Activated CD4-positive, alpha-beta T cell treated with anti-CD3 and anti-CD28 coated beads, Interleukin-2, amount 50 U/mL, for 48 hours (primary cell): ENCODE results near the gene MYL9.
"Not testable (repeated sequence)": the region's sequence is repeated elsewhere in the genome, so short reads cannot be mapped to it uniquely, and the experiment has no call there.

Experiments
- DNase-seq, 2 experiments: peaks; one replicate each; pipeline ENCODE4 v3.0.0-alpha.2; 2020

The MYL9 gene

DNA sequence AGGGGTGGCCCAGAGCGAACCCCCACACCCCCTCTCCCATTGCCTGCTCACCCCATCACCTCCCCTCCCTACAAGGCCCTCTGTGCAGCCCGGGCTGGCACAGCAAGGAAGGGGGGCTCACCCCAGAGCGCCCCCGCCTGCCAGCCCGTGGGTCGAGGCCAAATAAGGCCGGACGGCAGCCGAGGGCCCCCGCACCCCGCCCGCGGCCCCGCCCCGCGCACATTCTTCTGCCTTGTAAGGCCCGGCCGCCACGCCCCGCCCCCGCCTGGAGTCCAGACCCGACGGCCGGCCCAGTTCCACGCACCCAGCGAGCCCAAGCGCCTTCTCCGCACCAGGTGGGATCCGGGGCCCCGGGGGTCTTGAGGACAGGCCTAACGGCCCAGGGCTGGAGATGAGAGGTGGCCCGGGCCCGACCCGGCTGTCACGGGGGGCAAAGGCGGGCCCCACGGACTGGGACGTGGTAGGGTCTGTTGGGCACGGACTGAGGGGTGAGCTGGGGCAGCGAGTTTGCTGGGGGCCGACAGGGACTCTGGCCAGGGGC is at the start of gene MYL9:
MYL9 (plus strand) TSS at position 293 of the 541 bp plus-strand sequence. CDS start 3,366 bp downstream, outside the sequence.
- peak in 1 of 2 experiments; percentile 11 for DNase-seq

DNA sequence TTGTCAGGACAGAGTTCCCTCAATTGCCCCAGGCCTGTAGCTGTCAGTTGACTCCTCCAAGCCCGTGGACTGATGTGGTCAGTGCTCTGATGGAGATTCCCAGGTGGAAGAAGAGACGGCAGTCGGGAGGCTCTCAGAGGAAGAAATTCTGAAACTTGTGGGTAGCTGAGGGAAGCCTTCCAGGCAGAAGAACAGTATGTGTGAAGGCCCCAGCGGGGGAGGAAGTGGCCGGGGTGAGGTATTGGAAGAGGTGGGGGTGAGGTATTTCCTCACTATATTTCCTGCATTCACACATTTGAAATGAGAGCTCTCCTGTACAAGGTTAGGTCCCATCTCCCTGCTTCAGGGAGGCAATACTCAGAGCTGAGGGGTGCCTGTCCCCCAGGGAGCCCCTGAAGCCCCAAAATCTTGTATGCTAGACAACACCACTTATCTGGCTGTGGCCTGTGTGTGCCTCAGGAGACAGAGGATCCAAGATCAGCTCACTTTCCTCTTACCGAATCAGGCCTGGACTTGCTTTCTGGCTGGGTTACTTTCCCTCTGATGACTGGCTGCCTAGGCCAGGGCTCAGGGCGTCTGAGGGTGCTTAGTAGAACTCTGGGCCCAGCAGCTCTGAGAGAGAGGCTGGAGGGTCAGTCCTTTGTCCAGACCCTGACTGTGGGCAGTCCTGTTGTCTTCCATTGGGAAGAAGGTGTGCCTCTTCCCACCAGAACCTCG is 49.3 kb upstream of the MYL9 start:
- DNase-seq, result peak; percentile 52 to 67

DNA sequence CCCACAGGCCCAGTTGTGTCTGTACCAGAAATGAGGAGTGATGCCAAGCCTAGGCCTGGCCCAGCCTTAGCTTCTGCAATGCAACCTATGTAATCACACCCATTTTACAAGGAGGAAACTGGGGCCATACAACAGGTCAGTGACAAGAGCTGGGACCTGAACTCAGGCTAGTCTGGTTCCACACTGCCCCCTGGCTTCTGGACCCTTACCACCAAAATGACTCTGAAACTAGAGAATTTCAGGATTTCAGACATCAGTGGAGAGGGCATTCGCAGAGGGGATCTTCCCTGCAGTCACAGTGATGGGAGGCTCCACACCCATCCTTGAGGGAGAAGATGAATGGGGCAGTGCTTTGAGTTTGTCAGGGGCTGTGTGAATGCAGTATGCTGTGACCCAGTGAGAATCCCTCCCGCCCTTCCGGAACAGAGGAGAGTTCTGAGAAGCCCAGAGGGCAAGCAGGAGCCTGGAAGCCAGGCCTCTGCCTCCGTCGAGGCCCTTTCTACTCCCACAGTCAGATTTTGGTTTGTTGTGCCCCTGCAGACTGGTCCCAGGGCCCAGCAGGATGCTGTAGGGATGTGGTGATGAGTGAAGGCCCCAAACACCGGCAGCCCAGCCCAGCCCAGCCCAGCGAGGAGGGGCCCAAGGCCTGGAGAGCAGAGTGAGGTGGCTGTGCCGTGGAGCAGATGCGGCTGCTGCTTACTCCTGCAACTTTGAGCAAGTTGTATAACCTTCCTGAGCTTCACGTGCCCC is 48.1 kb upstream of the MYL9 start:
- peak; percentile 20 to 29 for DNase-seq

DNA sequence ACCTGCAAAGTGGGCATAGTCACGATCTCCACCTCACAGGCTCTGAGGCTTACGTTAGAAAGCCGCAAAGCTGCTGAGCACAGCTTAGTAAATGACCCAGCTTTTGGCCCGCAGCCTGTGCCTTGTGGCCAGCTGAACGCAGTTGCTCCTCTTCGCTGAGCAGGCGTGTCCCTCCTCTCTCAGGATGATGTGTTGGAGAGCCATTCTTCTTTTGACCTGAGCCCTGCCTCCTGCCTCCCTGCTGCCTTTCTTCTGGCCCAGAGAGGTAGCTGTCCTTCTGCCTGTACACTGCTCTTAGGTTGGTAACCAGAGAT is 47.6 kb upstream of the MYL9 start:
- DNase-seq, result no peak

DNA sequence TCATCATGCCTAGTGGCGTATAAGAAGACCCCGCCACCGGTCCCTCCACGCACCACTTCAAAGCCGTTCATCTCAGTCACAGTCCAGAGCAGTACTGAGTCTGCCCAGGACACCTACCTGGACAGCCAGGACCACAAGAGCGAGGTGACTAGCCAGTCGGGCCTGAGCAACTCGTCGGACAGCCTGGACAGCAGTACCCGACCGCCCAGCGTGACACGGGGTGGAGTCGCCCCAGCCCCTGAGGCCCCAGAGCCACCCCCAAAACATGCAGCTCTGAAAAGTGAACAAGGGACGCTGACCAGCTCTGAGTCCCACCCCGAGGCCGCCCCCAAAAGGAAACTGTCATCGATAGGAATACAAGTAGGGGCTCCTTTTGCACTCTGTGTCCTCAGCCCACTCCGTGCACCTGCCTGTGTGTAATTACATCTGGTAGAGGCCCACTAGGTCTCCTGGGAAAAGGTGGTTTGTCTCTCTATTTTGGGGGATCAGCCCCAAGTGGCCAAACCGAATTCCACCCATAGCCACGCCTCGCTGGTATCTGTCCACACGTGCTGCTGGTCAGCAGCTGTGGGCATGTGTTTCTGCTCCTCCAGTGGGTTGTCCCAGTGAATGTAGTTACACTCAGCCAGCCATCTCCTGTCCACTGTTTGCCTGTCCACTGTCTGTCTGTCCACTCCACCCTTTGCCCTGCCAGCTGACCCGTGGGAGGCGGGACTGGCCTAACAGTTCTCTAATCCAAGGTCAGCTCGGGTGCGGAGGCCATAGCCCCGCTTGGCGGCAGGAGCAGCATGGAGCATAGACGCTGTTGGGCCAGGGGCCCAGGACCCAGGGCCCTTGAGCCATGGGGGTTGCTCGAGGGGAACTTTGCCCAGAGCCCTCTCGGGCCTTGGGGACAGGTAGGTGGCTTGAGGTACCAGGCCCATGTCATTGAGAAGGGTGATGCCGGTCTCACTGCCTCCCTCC is 44.3 kb upstream of the MYL9 start:
- DNase-seq, result no peak

DNA sequence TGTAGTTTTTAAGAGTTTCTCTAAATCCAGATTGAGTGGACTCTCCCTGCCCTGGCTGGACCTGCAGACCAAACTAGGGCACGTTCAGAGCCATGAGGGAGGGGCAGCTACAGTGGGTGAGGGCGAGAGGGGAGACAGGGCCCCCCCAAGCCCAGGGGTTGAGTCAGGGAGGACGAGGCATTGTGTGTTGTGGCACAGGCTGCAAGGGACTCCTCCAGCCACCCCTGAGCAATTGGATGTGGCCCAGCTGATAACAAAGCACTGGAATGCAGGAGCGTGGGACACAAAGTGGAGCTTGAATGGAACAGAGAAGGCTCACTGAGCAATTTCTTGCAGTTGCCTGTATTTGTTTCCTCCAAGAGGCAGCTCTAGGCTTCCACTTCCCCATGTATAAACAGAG is 43.5 kb upstream of the MYL9 start:
- DNase-seq, result no peak

DNA sequence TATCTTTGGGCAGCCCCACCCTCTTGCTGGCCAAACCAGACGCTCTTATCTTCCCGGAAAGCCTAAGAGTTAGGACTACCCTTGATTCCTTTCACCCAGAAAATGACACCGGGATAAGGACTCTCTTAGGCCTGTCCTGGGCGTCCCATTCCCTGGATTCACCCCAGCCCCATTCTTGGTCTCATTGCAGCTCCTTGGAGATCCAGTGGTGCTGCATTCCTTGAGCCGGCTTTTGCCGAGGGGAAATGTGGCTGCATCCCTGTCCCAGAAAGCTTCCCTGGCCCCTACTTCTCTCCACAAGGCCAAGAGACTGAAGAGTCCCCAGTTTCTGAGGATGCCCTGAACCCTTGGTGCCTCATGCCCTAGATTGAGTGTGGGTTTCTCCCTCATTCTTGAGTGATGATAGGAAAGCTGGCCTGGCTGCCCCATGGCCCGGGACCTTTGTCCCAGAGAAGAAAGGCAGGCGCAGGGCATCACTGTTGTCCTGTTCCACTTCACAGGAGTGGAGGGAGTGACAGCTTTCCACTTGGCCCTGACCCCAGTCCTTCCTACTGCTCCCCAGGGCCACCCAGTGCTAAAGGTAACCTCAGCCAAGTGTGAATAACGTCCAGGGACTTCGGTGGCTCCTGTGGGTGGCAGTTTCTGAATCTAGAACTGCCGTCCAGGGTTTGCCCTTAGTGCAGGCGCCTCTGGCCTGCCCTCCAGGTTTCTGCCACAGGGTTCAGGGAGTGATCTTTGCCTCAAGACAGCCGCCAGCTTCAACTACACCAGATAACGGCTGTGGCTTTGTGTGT is 42.7 kb upstream of the MYL9 start:
- no peak for DNase-seq

DNA sequence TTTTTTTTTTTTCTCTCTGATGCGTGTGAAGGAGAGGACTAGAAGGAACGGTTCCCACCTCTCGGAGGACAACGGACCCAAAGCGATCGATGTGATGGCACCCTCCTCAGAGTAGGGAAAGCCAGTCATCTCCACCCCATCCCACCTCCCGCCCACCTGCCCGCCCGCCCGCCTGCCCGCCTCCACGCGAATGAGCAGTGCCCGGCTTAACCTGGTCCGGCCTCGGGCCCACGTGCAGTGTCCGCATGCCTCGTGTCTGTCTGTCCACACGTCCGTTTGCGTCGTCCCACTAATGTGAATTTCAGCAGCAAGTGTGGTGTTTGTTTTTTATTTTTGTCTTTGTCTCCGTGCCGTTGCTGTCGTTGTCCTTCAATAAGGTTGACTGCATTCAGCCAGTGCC is 42.1 kb upstream of the MYL9 start:
- no peak for DNase-seq

DNA sequence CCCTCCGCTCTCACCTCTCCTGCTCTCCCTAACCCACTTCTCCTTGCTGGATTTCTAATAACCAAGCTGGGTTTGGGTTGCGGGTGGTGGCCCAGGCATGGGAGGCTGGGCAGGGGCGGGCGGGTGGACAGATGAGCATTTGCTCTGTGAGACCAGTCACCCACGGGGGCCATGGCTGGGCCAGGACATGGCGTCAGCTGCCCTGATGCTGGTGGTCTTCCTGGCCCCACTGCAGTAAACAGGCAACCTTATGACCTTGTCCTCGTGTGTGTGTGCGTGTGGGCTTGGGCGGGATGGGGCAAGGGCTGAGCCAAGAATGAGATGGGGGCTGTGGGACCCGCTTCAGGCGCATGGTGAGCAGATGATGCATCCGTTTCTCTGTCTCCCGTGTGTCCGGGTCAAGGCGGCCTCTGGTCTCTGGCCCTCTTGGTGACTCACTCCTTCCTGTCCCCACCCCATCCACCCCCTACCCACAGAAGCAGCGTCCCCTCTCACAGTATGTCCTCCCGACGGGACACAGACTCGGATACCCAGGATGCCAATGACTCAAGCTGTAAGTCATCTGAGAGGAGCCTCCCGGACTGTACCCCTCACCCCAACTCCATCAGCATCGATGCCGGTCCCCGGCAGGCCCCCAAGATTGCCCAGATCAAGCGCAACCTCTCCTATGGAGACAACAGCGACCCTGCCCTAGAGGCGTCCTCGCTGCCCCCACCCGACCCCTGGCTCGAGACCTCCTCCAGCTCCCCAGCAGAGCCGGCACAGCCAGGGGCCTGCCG is 41.4 kb upstream of the MYL9 start:
- no peak for DNase-seq

DNA sequence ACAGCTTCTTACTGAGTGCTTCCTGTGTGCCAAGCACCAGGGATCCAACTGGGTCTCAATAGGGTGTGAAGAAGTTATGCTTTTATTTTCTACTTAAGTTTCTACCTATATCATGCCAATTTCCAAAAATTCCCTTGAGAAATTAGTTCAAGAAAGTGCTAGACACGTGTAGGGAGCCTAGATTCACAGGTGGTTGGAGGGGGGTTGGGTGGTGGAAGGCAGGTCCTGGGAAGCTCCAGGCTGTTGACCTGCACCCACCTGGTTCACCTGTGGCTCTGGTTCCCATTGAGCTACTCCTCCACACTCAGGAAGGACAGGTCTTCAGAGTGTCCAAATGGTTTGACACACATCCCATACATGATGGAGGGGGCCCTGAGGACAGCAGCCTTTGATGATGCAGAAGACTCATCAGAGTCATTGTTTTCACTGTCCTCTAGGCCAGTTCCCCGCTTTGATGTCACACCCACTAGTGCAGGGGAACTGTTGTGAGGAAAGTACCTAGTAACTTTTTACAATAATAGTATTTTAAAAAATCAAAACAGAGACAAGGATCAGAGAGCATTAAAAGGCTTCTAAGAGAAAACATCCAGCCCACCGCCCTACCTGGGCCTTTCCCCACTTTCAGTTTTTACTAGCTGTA is 39.8 kb upstream of the MYL9 start:
- DNase-seq, result peak in 1 of 2 experiments; percentile 20

DNA sequence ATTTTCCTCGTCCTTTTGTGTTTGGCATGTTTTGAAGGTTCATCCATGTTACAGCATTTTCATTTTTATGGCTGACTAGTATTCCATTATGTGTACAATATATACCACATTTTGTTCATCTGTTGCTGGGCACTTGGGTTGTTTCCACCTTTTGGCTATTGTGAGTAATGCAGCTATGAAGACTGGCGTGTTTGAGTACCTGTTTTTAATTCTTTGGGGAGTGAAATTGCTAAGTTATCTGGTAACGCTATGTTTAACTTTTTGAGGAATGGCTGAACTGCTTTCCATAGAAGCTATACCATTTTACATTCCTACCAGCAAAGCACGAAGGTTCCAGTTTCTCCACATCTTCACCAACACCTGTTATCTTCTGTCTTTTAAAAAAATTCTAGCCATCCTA is 37.0 kb upstream of the MYL9 start:
- no peak for DNase-seq

DNA sequence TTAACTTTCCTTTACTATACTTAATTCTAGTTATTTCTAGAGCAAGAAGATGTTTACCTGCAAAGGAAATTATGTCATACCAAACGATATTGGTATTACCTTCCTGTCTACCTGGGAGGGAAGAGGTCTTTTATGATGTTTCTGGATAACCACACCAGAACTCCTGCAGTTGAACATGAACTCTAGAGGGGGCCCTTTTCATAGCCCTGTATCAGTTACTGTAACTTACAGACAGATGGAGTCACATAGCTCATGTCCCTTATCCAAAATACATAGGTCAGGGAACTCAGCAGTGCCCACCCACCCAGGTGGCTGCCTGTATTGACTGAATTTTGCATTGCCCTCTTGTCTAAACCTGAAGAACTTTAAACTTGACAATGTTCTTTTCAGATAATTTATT is 35.1 kb upstream of the MYL9 start:
- DNase-seq, result no peak

DNA sequence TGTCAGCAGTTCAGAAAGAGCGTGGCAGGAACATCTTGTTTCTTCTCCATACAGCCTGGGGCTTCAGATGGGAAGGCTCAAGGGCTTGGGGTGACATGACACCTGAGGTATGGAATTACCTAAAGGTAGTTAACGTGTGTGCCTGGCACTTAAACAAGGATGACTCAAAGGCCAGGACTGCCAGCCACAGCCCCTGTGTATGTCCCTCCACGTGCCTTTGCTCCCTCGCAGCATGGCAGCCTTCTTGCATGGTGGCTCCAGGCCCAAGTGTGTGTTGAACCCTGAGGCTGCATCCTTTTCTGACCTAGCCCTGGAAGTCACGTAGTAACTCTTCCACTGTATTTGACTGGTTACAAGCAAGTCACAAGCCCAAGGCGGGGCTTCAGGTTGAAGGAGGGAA is 33.6 kb upstream of the MYL9 start:
- DNase-seq, result no peak

DNA sequence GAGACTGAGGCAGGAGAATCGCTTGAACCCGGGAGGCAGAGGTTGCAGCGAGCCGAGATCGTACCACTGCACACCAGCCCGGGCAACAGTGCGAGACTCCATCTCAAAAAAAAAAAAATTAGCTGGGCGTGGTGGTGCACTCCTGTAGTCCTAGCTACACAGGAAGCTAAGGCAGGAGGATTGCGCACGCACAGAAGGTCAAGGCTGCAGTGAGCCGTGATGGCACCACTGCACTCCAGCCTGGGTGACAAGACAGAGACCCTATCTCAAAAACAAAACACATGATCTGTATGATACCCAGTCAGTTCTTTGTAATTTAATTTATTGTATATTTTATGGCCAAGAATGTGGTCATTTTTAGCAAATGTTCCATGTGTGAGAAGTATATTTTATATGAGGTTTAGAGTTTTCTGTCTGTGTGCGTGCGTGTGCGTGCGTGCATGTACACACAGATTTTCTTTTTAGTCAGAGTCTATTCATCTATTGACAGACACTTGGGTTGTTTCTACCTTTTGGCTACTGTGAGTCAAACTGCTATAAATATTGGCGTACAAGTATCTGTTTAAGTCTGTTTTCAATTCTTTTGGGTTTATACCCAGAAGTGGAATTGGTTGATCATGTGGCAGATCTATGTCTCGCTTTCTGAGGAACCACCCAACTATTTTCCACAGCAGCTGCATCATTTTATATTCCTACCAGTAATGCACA is 22.2 kb upstream of the MYL9 start:
- peak; percentile 41 to 57 for DNase-seq

DNA sequence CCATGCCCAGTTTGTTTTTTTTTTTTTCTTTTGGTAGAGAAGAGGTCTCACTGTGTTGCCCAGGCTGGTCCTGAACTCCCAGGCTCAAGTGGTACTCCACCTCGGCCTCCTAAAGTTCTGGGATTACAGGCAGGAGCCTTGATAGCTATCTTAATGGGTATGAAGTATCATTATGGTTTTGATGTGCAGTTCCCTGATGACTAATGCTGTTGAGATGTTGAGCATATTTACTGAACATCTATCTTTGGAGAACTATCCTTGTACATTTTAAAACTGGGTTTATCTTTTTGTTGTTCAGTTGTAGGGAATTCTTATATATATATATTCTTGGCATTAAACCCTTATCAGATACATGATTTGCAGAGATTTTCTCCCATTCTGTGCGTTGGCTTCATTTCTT is 21.4 kb upstream of the MYL9 start:
- DNase-seq, result peak in 1 of 2 experiments; percentile 11

DNA sequence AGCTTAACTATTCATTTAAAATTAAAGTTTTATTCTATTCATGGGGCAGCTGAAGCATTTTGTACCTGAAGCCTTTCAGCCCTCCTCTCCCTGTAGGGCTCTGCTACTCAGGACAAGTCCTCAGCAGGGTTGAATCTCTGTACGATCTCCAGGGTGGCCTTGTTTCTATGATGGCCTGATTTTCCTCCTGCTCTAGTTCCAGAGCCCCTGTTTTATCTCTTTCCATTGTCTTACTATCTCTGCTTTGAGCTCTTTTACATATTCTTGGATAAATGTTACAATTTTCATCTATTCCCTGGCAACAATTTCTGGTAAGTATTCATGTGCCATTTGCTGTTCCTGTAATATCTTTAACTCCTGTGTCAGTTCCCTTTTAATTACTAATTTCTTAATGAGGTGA is 19.8 kb upstream of the MYL9 start:
- no peak for DNase-seq

DNA sequence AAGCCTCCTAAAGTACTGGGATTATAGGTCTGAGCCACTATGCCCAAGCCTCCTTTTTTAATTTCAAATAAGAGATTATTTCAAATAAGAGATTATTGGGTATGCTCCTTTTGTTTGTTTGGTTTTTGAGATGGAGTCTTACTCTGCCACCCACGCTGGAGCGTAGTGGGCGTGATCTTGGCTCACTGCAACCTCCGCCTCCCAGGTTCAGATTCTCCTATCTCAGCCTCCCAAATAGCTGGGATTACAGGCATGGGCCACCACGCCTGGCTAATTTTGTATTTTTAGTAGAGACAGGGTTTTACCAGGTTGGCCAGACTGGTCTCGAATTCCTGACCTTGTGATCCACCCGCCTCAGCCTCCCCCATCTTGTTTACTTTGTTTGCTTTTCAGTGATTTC is 18.9 kb upstream of the MYL9 start:
- not testable (repeated sequence) for DNase-seq

DNA sequence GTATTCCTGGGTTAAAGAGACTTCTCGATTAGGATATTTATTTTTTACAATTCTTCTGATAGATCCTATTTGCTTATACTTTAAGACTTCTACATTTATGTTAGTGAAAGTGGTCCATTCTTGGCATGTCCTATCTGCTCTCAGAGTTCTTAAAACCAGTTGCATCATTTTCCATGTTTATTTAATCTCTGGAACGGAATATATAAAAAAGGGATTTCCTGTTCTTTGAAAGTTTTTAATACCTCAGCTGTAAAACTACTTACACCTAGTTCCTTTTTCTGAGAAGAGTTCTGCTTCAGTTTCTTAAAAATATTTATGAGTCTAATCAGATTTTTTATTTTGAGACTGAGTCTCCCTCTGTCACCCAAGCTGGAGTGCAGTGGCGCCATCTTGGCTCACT is 18.0 kb upstream of the MYL9 start:
- DNase-seq, result no peak

DNA sequence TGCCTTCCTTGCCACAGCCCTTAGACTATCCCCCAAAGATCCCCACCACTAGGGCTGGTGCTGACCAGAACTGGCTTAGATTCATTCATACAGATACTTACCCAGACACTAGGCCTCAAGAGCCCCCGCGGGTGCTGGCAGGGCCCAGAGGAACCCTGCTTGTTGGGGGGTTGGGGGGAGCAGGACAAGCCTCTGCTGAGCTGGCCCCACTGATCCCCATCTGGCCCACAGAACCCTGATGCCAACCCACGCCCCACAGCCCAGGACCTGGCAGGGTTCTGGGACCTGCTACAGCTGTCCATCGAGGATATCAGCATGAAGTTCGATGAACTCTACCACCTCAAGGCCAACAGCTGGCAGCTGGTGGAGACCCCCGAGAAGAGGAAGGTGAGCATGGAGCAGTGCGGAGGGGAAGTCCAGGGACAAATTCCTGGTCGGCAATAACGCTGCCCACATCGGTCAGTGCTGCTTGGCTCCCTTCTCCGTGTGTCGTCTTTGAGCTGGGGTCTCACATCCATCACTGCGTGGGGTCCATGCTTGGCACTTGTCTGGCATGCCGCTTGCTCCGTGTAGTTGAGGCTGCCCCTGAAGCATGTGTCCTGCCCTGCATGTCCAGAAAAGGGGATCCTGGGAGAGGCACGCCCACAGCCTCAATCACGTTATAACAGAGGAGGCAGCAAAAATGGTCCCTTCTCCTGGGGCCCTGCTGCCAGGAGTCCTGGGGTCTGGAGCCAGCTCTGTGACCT is 15.5 kb upstream of the MYL9 start:
- DNase-seq, result no peak
